GM19043 (cell line): ENCODE data around the gene KDM2A.

Source experiments
- ATAC-seq: cut with Tn5 transposase; IDR thresholded peaks from one replicate; pipeline ENCODE4 v1.9.1; 2021; ENCODE audit warnings: low read depth; ENCODE audit not compliant: unreplicated experiment

The KDM2A gene

GRCh38 chr11:67269401-67270255 is 150.6 kb downstream of the KDM2A start:
- ATAC-seq, result no peak

GRCh38 chr11:67270256-67271204 is 151.5 kb downstream of the KDM2A start:
- ATAC-seq, result no peak

- no peak for ATAC-seq
These were observed 152.1 kb downstream of the KDM2A start for GRCh38 chr11:67271205-67271540.

- ATAC-seq, result no peak
These were observed 152.7 kb downstream of the KDM2A start for GRCh38 chr11:67271541-67272284.

- no peak for ATAC-seq
These were observed 153.5 kb downstream of the KDM2A start for GRCh38 chr11:67272327-67273259.

GRCh38 chr11:67273260-67273990 is 154.4 kb downstream of the KDM2A start:
- no peak for ATAC-seq

GRCh38 chr11:67274768-67275605 is 155.9 kb downstream of the KDM2A start:
- ATAC-seq, result no peak

GRCh38 chr11:67275606-67276409 is 156.7 kb downstream of the KDM2A start:
- no peak for ATAC-seq

- no peak for ATAC-seq
These were observed 157.7 kb downstream of the KDM2A start for GRCh38 chr11:67276781-67277230.

- ATAC-seq, result peak; percentile 77
These were observed 158.3 kb downstream of the KDM2A start for GRCh38 chr11:67277231-67277961.

GRCh38 chr11:67278135-67278938 is 159.3 kb downstream of the KDM2A start:
- ATAC-seq, result no peak

- ATAC-seq, result no peak
These were observed 160.0 kb downstream of the KDM2A start for GRCh38 chr11:67278939-67279588.

GRCh38 chr11:67279589-67280340 is 160.7 kb downstream of the KDM2A start:
- ATAC-seq, result no peak

GRCh38 chr11:67280341-67280787 is 161.3 kb downstream of the KDM2A start:
- ATAC-seq, result no peak
